Measurements from ENCODE around the gene CAVIN3.

Gene CAVIN3

GRCh38 chr11:6320411-6321155 is at the start of gene CAVIN3:
TSS of gene CAVIN3 (minus strand) at chr11:6320501. CDS start at chr11:6320476, 25 bp downstream.
- TF ChIP-seq CTCF (IDR thresholded peaks at IDR 0.05; ENCODE audit: extremely low read depth, insufficient read depth, missing control alignments) = no peak
- peak; percentile 78 for DNase-seq (ENCODE audit: low spot score)
- in situ Hi-C loops (cut with MboI; ENCODE audit: low pct_unique_long_range_greater_than_20kb, low sequenced_read_pairs, unreplicated experiment) = no loop called here

GRCh38 chr11:6365659-6366058 is 45.4 kb upstream of the CAVIN3 start:
- in situ Hi-C loops (cut with MboI; ENCODE audit: low pct_unique_long_range_greater_than_20kb, low sequenced_read_pairs, unreplicated experiment) = no loop called here
- DNase-seq (ENCODE audit: low spot score) = no peak
- no peak for TF ChIP-seq CTCF (IDR thresholded peaks at IDR 0.05; ENCODE audit: extremely low read depth, insufficient read depth, missing control alignments)

GRCh38 chr11:6362873-6363678 is 42.8 kb upstream of the CAVIN3 start:
- peak; percentile 73 for DNase-seq (ENCODE audit: low spot score)
- in situ Hi-C loops (cut with MboI; ENCODE audit: low pct_unique_long_range_greater_than_20kb, low sequenced_read_pairs, unreplicated experiment) = no loop called here

GRCh38 chr11:6362185-6362872 is 42.0 kb upstream of the CAVIN3 start:
- TF ChIP-seq CTCF (IDR thresholded peaks at IDR 0.05; ENCODE audit: extremely low read depth, insufficient read depth, missing control alignments) = no peak
- no peak for DNase-seq (ENCODE audit: low spot score)
- in situ Hi-C loops (cut with MboI; ENCODE audit: low pct_unique_long_range_greater_than_20kb, low sequenced_read_pairs, unreplicated experiment) = no loop called here

More at GRCh38 chr11:6362873-6363678, 42.8 kb upstream of the CAVIN3 start:
- TF ChIP-seq CTCF (IDR thresholded peaks at IDR 0.05; ENCODE audit: extremely low read depth, insufficient read depth, missing control alignments) = peak; percentile 96

- DNase-seq (ENCODE audit: low spot score) = no peak
- in situ Hi-C loops (cut with MboI; ENCODE audit: low pct_unique_long_range_greater_than_20kb, low sequenced_read_pairs, unreplicated experiment) = no loop called here
- TF ChIP-seq CTCF (IDR thresholded peaks at IDR 0.05; ENCODE audit: extremely low read depth, insufficient read depth, missing control alignments) = no peak
Observed at GRCh38 chr11:6360183-6360582, 39.9 kb upstream of the CAVIN3 start.

GRCh38 chr11:6357222-6357621 is 36.9 kb upstream of the CAVIN3 start:
- no peak for TF ChIP-seq CTCF (IDR thresholded peaks at IDR 0.05; ENCODE audit: extremely low read depth, insufficient read depth, missing control alignments)
- in situ Hi-C loops (cut with MboI; ENCODE audit: low pct_unique_long_range_greater_than_20kb, low sequenced_read_pairs, unreplicated experiment) = no loop called here
- no peak for DNase-seq (ENCODE audit: low spot score)
